Measurements from ENCODE around the gene SUCNR1. TPM values are rescaled to one million over a fixed set of nuclear protein-coding genes. Genes with fewer than 3 reads are reported as not detected.
"Not testable (repeated sequence)": the region's sequence is repeated elsewhere in the genome, so short reads cannot be mapped to it uniquely, and the experiment has no call there.

SUCNR1 gene
- total RNA-seq, 1 donor from 2014 or later, result 2.7 TPM

DNA sequence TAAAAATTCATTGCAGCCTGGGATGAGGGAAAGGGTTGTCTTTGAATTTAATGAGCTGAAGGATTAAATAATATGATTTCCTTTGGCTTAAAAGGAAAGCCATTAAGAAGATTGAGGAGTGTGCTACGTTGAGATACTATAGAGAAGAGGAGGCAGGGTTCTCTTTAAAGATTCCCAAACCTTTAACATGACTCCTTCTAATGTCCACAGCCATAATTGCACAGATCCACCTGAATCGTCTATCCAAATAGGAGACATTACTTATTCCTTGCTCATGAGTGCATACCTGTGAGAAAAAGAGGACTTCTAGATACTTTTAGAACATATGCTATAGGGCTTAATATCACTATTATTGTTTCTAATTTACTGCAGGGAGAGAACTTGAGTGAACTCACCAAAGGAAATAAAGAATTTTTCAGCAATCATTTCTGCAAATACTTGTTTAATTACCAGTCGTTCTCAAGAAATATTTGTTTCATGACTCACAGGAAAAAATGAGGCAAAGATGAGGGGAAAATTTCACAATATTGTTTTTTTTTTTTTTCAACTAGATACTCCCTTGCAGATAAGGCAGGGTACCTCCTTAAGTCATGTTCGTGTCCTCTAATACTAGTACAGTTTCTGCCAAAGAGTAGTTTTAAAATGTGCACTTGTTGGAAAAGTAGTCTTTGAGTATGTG lies 8.9 kb upstream of the SUCNR1 start:
- Histone ChIP-seq H3K27ac (no peak overlapping the region), H3K9me3 (no peaks in the 10 kb centered on the region), H3K4me1 (no peaks in the 10 kb centered on the region), H3K4me3 (no peak overlapping the region), H3K27me3 (ENCODE audit: low read depth) (no peaks in the 10 kb centered on the region), H3K36me3 (no peaks in the 10 kb centered on the region)
- ATAC-seq, result no peak
- intact Hi-C loops (cut with DNase I), result no loop called here
- TF ChIP-seq, protein P1, sequence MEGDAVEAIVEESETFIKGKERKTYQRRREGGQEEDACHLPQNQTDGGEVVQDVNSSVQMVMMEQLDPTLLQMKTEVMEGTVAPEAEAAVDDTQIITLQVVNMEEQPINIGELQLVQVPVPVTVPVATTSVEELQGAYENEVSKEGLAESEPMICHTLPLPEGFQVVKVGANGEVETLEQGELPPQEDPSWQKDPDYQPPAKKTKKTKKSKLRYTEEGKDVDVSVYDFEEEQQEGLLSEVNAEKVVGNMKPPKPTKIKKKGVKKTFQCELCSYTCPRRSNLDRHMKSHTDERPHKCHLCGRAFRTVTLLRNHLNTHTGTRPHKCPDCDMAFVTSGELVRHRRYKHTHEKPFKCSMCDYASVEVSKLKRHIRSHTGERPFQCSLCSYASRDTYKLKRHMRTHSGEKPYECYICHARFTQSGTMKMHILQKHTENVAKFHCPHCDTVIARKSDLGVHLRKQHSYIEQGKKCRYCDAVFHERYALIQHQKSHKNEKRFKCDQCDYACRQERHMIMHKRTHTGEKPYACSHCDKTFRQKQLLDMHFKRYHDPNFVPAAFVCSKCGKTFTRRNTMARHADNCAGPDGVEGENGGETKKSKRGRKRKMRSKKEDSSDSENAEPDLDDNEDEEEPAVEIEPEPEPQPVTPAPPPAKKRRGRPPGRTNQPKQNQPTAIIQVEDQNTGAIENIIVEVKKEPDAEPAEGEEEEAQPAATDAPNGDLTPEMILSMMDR (IDR thresholded peaks at IDR 0.05), result no peak
- DNase-seq, result no peak

DNA sequence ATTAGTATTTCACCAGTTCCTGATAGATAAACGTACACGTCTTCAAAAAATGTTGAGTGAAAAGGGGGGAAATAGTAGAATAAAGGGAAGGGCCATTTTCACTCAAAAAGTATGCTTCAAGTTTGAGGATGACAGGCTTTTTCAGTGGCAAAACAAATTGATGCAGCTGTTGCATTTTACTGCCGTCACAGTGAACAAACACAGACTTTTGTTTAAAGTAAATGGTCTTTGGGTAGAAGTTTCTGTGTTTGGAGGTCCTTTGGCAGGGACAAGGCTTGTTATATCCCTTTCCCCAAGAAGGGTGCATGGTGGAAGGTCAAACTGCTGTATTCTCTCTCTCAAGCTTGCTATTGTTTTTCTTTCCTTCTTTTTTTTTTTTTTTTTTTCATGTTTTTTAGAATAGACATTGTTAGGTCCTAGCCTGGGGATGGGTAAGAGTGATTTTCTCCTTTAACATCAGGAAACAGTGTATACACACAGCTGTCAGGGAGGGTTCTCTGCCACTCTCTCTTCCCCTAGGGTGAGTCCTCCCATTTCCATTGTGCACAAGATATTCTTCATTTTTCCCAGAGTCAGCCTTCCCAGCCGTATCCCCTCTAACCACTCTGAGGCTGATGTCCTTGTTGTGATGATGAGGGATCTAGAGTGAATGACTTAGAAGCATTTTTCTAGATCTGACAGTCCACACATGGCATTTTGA lies 6.6 kb upstream of the SUCNR1 start:
- ATAC-seq (no peak), DNase-seq (no peak)
- TF ChIP-seq, protein P1 (IDR thresholded peaks at IDR 0.05), result no peak
- Histone ChIP-seq H3K27me3 (ENCODE audit: low read depth) (no peaks in the 10 kb centered on the region), H3K36me3 (no peaks in the 10 kb centered on the region), H3K9me3 (no peaks in the 10 kb centered on the region), H3K4me1 (peaks cover 5% of the 10 kb centered on the region), H3K27ac (no peak overlapping the region), H3K4me3 (no peak overlapping the region)
- intact Hi-C loops (cut with DNase I), result no loop called here

- no peak overlapping the region for H3K4me3 ChIP-seq
- H3K27me3 ChIP-seq (ENCODE audit: low read depth), result no peaks in the 10 kb centered on the region
- no peak overlapping the region for H3K27ac ChIP-seq
- H3K4me1 ChIP-seq, result peaks cover 6% of the 10 kb centered on the region
- ATAC-seq, result no peak
- intact Hi-C loops (cut with DNase I), result no loop called here
- TF ChIP-seq, protein P1 (IDR thresholded peaks at IDR 0.05), result no peak
- no peak for DNase-seq
- no peaks in the 10 kb centered on the region for H3K9me3 ChIP-seq
- H3K36me3 ChIP-seq, result no peaks in the 10 kb centered on the region
Measured at GRCh38 chr3:151867666-151868065, 5.8 kb upstream of the SUCNR1 start.

GRCh38 chr3:151869181-151869580 lies 4.3 kb upstream of the SUCNR1 start:
- no peaks in the 10 kb centered on the region for H3K27me3 ChIP-seq (ENCODE audit: low read depth)
- H3K27ac ChIP-seq, result no peak overlapping the region
- TF ChIP-seq, protein P1 (IDR thresholded peaks at IDR 0.05), result no peak
- no peak for DNase-seq
- no peak for ATAC-seq
- H3K4me1 ChIP-seq, result peaks cover 9% of the 10 kb centered on the region
- H3K4me3 ChIP-seq, result no peak overlapping the region
- no peaks in the 10 kb centered on the region for H3K36me3 ChIP-seq
- intact Hi-C loops (cut with DNase I), result no loop called here
- H3K9me3 ChIP-seq, result no peaks in the 10 kb centered on the region

- no peaks in the 10 kb centered on the region for H3K36me3 ChIP-seq
- H3K27ac ChIP-seq, result peak overlapping the region; percentile 15
- ATAC-seq, result peak; percentile 84 to 94
- H3K4me3 ChIP-seq, result no peak overlapping the region
- no peak for DNase-seq
- TF ChIP-seq, protein P1 (IDR thresholded peaks at IDR 0.05), result no peak
- H3K4me1 ChIP-seq, result peaks cover 9% of the 10 kb centered on the region
- H3K27me3 ChIP-seq (ENCODE audit: low read depth), result no peaks in the 10 kb centered on the region
- H3K9me3 ChIP-seq, result no peaks in the 10 kb centered on the region
- intact Hi-C loops (cut with DNase I), result no loop called here
Measured at GRCh38 chr3:151871639-151872468, 1.6 kb upstream of the SUCNR1 start.

GRCh38 chr3:151874079-151874478 lies 636 bp downstream of the SUCNR1 start:
- H3K27ac ChIP-seq; H3K4me3 ChIP-seq; DNase-seq; H3K36me3 ChIP-seq; H3K4me1 ChIP-seq; H3K27me3 ChIP-seq (ENCODE audit: low read depth); H3K9me3 ChIP-seq; ATAC-seq; intact Hi-C loops (cut with DNase I): not testable (repeated sequence)

Data from lower lobe of right lung (tissue), 2 donors.